Astrocyte (in vitro differentiated cells and primary cell): ENCODE results near the gene TDP1.

ENCODE experiments used
- CTCF ChIP-seq: IDR thresholded peaks from 2 replicates; pipeline ENCODE4 v1.5.1; 2011; ENCODE audit warnings: low read depth, mild to moderate bottlenecking, inconsistent platforms, low read length, moderate library complexity; ENCODE audit not compliant: insufficient read depth
- EZH2 ChIP-seq: IDR thresholded peaks from 2 replicates; pipeline ENCODE4 v1.6.1; 2012; ENCODE audit warnings: mild to moderate bottlenecking, low read length, inconsistent platforms; ENCODE audit not compliant: insufficient read depth

- TF ChIP-seq EZH2: no peak
- TF ChIP-seq CTCF: no peak
Observed at GRCh38 chr14:90034156-90034555, 78.4 kb downstream of the TDP1 start.
